ENCODE data around the gene ZBTB49. TPM values are rescaled to one million over a fixed set of nuclear protein-coding genes. Genes with fewer than 3 reads are reported as not detected.

Gene ZBTB49
- total RNA-seq, 1 donor from 2014 or later: 3.9 TPM

DNA sequence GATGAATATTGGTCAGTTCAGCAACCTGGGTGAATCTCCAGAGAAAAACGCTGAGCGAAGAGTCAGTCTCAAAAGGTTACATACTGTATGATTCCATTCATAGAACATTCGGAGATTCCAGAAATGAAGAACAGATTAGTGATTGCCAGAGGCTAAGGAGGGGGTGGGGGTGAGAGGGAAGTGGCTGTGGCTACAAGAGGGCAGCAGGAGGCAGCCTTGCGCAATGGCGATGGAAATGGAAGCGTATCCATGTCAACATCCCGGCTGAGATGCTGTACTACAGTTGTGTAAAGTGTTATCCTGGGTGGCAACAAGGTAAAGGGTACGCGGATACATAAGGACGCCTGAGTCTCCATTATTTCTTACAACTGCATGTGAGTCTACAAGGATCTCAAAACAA lies 18.1 kb upstream of the ZBTB49 start:
- TF ChIP-seq, protein P1, sequence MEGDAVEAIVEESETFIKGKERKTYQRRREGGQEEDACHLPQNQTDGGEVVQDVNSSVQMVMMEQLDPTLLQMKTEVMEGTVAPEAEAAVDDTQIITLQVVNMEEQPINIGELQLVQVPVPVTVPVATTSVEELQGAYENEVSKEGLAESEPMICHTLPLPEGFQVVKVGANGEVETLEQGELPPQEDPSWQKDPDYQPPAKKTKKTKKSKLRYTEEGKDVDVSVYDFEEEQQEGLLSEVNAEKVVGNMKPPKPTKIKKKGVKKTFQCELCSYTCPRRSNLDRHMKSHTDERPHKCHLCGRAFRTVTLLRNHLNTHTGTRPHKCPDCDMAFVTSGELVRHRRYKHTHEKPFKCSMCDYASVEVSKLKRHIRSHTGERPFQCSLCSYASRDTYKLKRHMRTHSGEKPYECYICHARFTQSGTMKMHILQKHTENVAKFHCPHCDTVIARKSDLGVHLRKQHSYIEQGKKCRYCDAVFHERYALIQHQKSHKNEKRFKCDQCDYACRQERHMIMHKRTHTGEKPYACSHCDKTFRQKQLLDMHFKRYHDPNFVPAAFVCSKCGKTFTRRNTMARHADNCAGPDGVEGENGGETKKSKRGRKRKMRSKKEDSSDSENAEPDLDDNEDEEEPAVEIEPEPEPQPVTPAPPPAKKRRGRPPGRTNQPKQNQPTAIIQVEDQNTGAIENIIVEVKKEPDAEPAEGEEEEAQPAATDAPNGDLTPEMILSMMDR (IDR thresholded peaks at IDR 0.05; ENCODE audit: insufficient read depth, low read length, severe bottlenecking): no peak
- FAIRE-seq (no peak), DNase-seq (ENCODE audit: low read depth) (no peak)
- H3K4me3 ChIP-seq (ENCODE audit: low read depth, low read length): no peak overlapping the region
- H3K27me3 ChIP-seq (ENCODE audit: control insufficient read depth, insufficient read depth, low read length): no peaks in the 10 kb centered on the region
- H3K36me3 ChIP-seq (ENCODE audit: control insufficient read depth, insufficient read depth, low read length): peaks cover 6% of the 10 kb centered on the region

- Histone ChIP-seq H3K4me3 (ENCODE audit: low read depth, low read length) (no peak overlapping the region), H3K27me3 (ENCODE audit: control insufficient read depth, insufficient read depth, low read length) (no peaks in the 10 kb centered on the region), H3K36me3 (ENCODE audit: control insufficient read depth, insufficient read depth, low read length) (peaks cover 11% of the 10 kb centered on the region)
- DNase-seq (ENCODE audit: low read depth) (no peak), FAIRE-seq (no peak)
- TF ChIP-seq, protein P1 (IDR thresholded peaks at IDR 0.05; ENCODE audit: insufficient read depth, low read length, severe bottlenecking): no peak
Measured at GRCh38 chr4:4274226-4274625, 15.8 kb upstream of the ZBTB49 start.

- FAIRE-seq (no peak), DNase-seq (ENCODE audit: low read depth) (no peak)
- Histone ChIP-seq H3K27me3 (ENCODE audit: control insufficient read depth, insufficient read depth, low read length) (no peaks in the 10 kb centered on the region), H3K36me3 (ENCODE audit: control insufficient read depth, insufficient read depth, low read length) (peaks cover 14% of the 10 kb centered on the region), H3K4me3 (ENCODE audit: low read depth, low read length) (no peak overlapping the region)
- TF ChIP-seq, protein P1 (IDR thresholded peaks at IDR 0.05; ENCODE audit: insufficient read depth, low read length, severe bottlenecking): no peak
Measured at GRCh38 chr4:4277531-4277930, 12.5 kb upstream of the ZBTB49 start.

DNA sequence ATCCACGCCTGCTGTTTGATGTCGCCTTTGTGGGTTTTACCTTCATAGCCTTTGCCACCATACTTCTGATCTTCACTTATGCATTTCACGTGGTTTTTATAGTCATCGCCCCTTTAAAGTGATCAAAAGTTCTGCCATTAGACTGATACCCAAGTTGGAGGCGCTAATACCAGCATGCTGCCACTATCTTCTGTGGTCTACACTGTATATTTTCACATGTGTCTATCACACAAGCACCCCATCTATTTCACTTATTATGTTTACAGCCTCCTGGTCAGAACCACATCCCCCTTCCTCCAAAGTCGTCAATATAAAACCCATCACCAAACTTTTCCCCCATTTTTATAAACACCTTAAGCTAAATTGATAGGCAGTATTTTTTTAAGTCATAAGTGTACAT lies 8.3 kb upstream of the ZBTB49 start:
- TF ChIP-seq, protein P1 (IDR thresholded peaks at IDR 0.05; ENCODE audit: insufficient read depth, low read length, severe bottlenecking): no peak
- Histone ChIP-seq H3K27me3 (ENCODE audit: control insufficient read depth, insufficient read depth, low read length) (no peaks in the 10 kb centered on the region), H3K4me3 (ENCODE audit: low read depth, low read length) (no peak overlapping the region), H3K36me3 (ENCODE audit: control insufficient read depth, insufficient read depth, low read length) (peaks cover 18% of the 10 kb centered on the region)
- DNase-seq (ENCODE audit: low read depth) (no peak), FAIRE-seq (no peak)

DNA sequence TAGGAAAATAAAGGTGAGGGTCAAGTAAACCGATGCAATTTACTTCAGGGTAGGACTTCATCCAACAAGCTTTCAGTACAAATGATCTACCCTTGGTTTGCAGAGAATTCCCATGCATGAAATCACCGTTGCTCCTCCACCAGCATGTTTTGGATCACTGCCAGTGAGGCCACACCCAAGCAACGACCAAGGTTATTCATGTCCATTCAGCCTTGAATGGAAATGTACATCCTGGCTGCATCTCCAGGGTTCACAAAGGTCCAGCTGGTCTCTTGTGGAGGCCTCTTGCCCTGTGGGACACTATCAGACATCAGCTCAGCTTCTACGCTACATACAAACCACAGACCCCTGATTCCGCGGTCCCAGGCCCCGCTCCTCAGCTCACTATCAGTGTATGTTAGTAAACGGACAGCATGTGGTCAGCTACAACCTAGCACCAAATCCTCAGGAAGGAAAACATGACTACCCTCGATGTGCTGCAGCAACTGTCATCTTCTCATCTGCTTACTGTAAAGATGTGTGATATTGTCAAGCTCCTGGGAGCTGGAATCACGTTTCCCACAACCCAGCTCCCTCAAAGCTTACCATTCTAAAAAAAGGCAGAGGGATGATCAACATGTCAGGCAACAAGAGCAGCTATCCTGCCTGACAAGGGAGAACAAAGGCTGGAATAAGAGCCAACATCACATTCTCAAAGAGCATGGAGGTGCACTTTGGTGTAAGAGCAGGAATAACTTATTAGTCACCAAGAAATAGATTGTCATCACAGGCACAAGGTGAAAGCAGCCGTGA lies 5.0 kb upstream of the ZBTB49 start:
- no peak overlapping the region for H3K4me3 ChIP-seq (ENCODE audit: low read depth, low read length)
- TF ChIP-seq, protein P1 (IDR thresholded peaks at IDR 0.05; ENCODE audit: insufficient read depth, low read length, severe bottlenecking): no peak
- FAIRE-seq (peak; percentile 62), DNase-seq (ENCODE audit: low read depth) (peak; percentile 59)
- no peaks in the 10 kb centered on the region for H3K27me3 ChIP-seq (ENCODE audit: control insufficient read depth, insufficient read depth, low read length)
- peaks cover 15% of the 10 kb centered on the region for H3K36me3 ChIP-seq (ENCODE audit: control insufficient read depth, insufficient read depth, low read length)

- TF ChIP-seq, protein P1 (IDR thresholded peaks at IDR 0.05; ENCODE audit: insufficient read depth, low read length, severe bottlenecking): no peak
- no peak for FAIRE-seq
- Histone ChIP-seq H3K4me3 (ENCODE audit: low read depth, low read length) (no peak overlapping the region), H3K36me3 (ENCODE audit: control insufficient read depth, insufficient read depth, low read length) (peaks cover 9% of the 10 kb centered on the region), H3K27me3 (ENCODE audit: control insufficient read depth, insufficient read depth, low read length) (no peaks in the 10 kb centered on the region)
- DNase-seq (ENCODE audit: low read depth): no peak
Measured at GRCh38 chr4:4288098-4288497, 2.0 kb upstream of the ZBTB49 start.

Measured in bronchial epithelial cell (primary cell).